Spleen (tissue), 13 donors: ENCODE data around the gene AMZ2. TPM values are rescaled to one million over a fixed set of nuclear protein-coding genes. Genes with fewer than 3 reads are reported as not detected.

Source experiments
- DNase-seq: peaks from one replicate; pipeline ENCODE4 v3.0.0-alpha.2; 2020
- H3K27ac ChIP-seq, 8 donors: fragments of 200-600 bp; sonication (generic) in 7 of 8; 1 replicate in 4 of 8; 2 replicates in 4 of 8; pipeline versions ENCODE4 v1.5.0 to v1.8.0; 2016 to 2021; ENCODE audit warnings: inconsistent platforms in 4 of 8, mild to moderate bottlenecking in 4 of 8, moderate library complexity in 1 of 8
- H3K27me3 ChIP-seq, 7 donors: fragments of 200-600 bp; sonication (generic) in 6 of 7; replicated peaks in 1 of 7; 1 replicate in 4 of 7; 2 replicates in 3 of 7; pipeline versions ENCODE4 v1.5.0 to v1.8.0; 2016 to 2021; ENCODE audit warnings: inconsistent platforms in 3 of 7, mild to moderate bottlenecking in 1 of 7
- H3K36me3 ChIP-seq, 6 donors: fragments of 200-600 bp; sonication (generic) in 5 of 6; 1 replicate in 4 of 6; 2 replicates in 2 of 6; pipeline versions ENCODE4 v1.5.0 to v1.8.0; 2016 to 2021; ENCODE audit warnings: inconsistent platforms in 2 of 6
- H3K4me1 ChIP-seq, 6 donors: fragments of 200-600 bp; sonication (generic) in 5 of 6; 1 replicate in 3 of 6; 2 replicates in 3 of 6; pipeline versions ENCODE4 v1.5.0 to v1.8.0; 2016 to 2021; ENCODE audit warnings: inconsistent platforms in 3 of 6
- H3K4me3 ChIP-seq, 8 donors: fragments of 200-600 bp; sonication (generic) in 7 of 8; 1 replicate in 4 of 8; 2 replicates in 4 of 8; pipeline versions ENCODE4 v1.5.0 to v1.8.0; 2016 to 2021; ENCODE audit warnings: inconsistent platforms in 4 of 8, mild to moderate bottlenecking in 4 of 8, moderate library complexity in 2 of 8
- H3K9me3 ChIP-seq, 8 donors: fragments of 200-600 bp; sonication (generic) in 7 of 8; 1 replicate in 4 of 8; 2 replicates in 4 of 8; pipeline versions ENCODE4 v1.5.0 to v1.8.0; 2016 to 2021; ENCODE audit warnings: inconsistent platforms in 4 of 8
- POLR2A ChIP-seq, 3 donors: fragments of 450-650 bp; IDR thresholded peaks; one replicate each; pipeline ENCODE4 v1.5.1; 2017; ENCODE audit warnings: antibody characterized with exemption in 3 of 3, mild to moderate bottlenecking in 1 of 3
- POLR2AphosphoS5 ChIP-seq, 3 donors: sonication (generic); formaldehyde crosslinking; IDR thresholded peaks; one replicate each; pipeline ENCODE4 v1.5.1; 2017; ENCODE audit warnings: antibody characterized with exemption in 3 of 3
- WGBS, 5 donors: extraction: QIAGEN DNeasy Blood & Tissue Kit in 3 of 5; methylation state at CpG; one replicate each; pipeline versions ENCODE4 v1.1.5 to v1.1.7; 2013 to 2018; 5-methylcytosine and 5-hydroxymethylcytosine counted together
- intact Hi-C: fragments of 100-400 bp; cut with DNase I; formaldehyde crosslinking; loops from one replicate; pipeline ENCODE4 v1.15.0; 2023; ENCODE audit warnings: low total_unique reads
- long read RNA-seq, 2 donors: transcript quantifications; one replicate each; lab custom pipeline, GENCODE V29; 2026
- polyA plus RNA-seq, 3 donors: library from polyadenylated mRNA; stranded (reverse); fragments of 200-250 nt; gene quantifications; one replicate each; pipeline ENCODE4 v1.2.1, GENCODE V29; 2013
- total RNA-seq, 7 donors: library from RNA; depleted of rRNA in 3 of 7; stranded (reverse); fragments of >200 nt in 3 of 7; fragmentation: NEBNext Ultra II Directional in 4 of 7; extraction: Animal tissue kit (Norgen Biotek cat#: 25700) in 4 of 7; gene quantifications; one replicate each; pipeline versions ENCODE4 v1.1.0 to v1.2.1, GENCODE V29; 2016 to 2021
- TF ChIP-seq, protein P1 (sequence below), 11 experiments: fragments of 200-600 bp in 7 of 11; fragments of 450-650 bp in 4 of 11; sonication (generic) in 4 of 11; IDR thresholded peaks in 8 of 11; conservative IDR thresholded peaks in 3 of 11; 1 replicate in 7 of 11; 2 replicates in 4 of 11; pipeline versions ENCODE4 v1.4.0 to v1.8.0; 2016 to 2021; ENCODE audit warnings: antibody characterized with exemption in 11 of 11, inconsistent platforms in 4 of 11, mild to moderate bottlenecking in 1 of 11
- donor health status: healthy with polysubstance abuse.
- donor health status: DM: no; HTN: no; CAD: no; lungs with moderate emphysema.
- donor health status: DM: no; HTN: no; CAD: no.
- donor health status: Bipolar disorder and iron deficiency.
- donor health status: healthy.
- donor health status: DM: no; HTN: no; CAD: no.
- donor health status: DM: yes; HTN: yes; CAD: no.

Gene AMZ2, protein sequence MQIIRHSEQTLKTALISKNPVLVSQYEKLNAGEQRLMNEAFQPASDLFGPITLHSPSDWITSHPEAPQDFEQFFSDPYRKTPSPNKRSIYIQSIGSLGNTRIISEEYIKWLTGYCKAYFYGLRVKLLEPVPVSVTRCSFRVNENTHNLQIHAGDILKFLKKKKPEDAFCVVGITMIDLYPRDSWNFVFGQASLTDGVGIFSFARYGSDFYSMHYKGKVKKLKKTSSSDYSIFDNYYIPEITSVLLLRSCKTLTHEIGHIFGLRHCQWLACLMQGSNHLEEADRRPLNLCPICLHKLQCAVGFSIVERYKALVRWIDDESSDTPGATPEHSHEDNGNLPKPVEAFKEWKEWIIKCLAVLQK
- total RNA-seq: 10 to 100 TPM; 40.4 to 55.0 (median 49.2) TPM
- 10 to 100 TPM; 60.1 to 75.1 (median 64.4) TPM for polyA plus RNA-seq
- long read RNA-seq, donor 1, transcript AMZ2-202 (7 exons, 2,402 nt): minor isoform, 7 of 42 reads
- long read RNA-seq, donor 1, transcript AMZ2-206 (6 exons, 2,257 nt): major isoform, 21 of 42 reads
- long read RNA-seq, donor 1, partial matches to known transcripts: 12 of 42 reads
- long read RNA-seq, donor 1, other reads (novel, unspliced or antisense): 0 of 42 reads
- long read RNA-seq, donor 2, transcript AMZ2-202 (7 exons, 2,402 nt): major isoform, 14 of 31 reads
- long read RNA-seq, donor 2, transcript AMZ2-206 (6 exons, 2,257 nt): minor isoform, 8 of 31 reads
- long read RNA-seq, donor 2, partial matches to known transcripts: 5 of 31 reads
- long read RNA-seq, donor 2, other reads (novel, unspliced or antisense): 0 of 31 reads

DNA sequence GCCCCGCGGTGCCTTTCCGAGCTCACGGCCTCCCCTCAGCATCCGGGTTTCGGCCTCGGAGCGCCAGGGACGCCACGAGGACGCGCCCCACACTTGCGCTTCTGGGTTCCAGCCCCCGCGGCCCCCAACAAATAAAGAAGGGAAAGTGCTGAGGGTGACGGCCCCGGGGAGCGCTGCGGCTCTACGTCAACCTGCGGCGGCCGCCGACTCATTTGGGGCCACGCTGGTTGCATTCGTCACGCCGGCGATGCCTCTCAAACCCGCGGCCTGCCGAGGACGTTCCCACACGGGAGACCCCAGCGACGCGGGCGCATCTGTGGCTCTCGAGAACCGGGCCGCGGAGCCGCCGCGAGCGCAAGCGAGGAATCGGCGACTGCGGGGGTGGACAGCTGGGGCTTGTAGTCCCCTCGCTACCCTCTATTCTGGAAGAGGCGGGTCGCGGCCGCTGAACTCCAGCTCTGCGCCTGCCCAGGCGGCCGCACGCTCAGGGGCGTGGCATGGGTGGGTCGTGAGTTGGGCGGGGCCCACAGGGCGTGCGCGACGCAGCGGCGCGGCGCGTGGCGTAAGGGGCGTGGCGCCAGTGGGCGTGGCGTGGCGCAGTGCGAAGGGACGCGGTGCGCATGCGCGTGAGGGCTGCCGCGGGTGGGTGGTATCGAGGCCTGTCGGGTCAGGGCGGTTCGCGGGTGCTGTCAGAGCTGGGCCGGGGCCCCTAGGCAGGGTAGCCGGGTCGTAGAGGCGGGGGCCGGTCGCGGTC, at the start of gene AMZ2:
AMZ2 (plus strand) TSS at position 599 of the 754 bp plus-strand sequence. CDS start 2,145 bp downstream, outside the sequence.
- peak; percentile 99 for DNase-seq
- Histone ChIP-seq H3K9me3 (no peaks in the 10 kb centered on the region), H3K27me3 (no peaks in the 10 kb centered on the region), H3K36me3 (peaks cover 0 to 24% (median 7%) of the 10 kb centered on the region in 6 donors), H3K27ac (peak within 1 kb of the TSS; percentile 92 to 100 (median 99)), H3K4me3 (peak within 1 kb of the TSS; percentile 48 to 89 (median 70)), H3K4me1 (peaks cover 20 to 55% (median 36%) of the 10 kb centered on the region in 6 donors)
- intact Hi-C loops: loop anchor here (5.0 kb wide), 1 partner anchor 40 kb away; no protein-coding TSS in a partner anchor
- WGBS, 5 donors: 0% methylated on average over 48 to 97 of the region's 97 CpGs
- TF ChIP-seq POLR2A (IDR thresholded peaks at IDR 0.05) (peak; percentile 86 to 94 (median 87)), POLR2AphosphoS5 (IDR thresholded peaks at IDR 0.05) (peak; percentile 99)
- TF ChIP-seq, protein P1, sequence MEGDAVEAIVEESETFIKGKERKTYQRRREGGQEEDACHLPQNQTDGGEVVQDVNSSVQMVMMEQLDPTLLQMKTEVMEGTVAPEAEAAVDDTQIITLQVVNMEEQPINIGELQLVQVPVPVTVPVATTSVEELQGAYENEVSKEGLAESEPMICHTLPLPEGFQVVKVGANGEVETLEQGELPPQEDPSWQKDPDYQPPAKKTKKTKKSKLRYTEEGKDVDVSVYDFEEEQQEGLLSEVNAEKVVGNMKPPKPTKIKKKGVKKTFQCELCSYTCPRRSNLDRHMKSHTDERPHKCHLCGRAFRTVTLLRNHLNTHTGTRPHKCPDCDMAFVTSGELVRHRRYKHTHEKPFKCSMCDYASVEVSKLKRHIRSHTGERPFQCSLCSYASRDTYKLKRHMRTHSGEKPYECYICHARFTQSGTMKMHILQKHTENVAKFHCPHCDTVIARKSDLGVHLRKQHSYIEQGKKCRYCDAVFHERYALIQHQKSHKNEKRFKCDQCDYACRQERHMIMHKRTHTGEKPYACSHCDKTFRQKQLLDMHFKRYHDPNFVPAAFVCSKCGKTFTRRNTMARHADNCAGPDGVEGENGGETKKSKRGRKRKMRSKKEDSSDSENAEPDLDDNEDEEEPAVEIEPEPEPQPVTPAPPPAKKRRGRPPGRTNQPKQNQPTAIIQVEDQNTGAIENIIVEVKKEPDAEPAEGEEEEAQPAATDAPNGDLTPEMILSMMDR (IDR thresholded peaks at IDR 0.05 in 8 of 11, conservative IDR thresholded peaks at IDR 0.05 in 3 of 11): peak in 2 of 11 experiments; percentile 17 to 34

DNA sequence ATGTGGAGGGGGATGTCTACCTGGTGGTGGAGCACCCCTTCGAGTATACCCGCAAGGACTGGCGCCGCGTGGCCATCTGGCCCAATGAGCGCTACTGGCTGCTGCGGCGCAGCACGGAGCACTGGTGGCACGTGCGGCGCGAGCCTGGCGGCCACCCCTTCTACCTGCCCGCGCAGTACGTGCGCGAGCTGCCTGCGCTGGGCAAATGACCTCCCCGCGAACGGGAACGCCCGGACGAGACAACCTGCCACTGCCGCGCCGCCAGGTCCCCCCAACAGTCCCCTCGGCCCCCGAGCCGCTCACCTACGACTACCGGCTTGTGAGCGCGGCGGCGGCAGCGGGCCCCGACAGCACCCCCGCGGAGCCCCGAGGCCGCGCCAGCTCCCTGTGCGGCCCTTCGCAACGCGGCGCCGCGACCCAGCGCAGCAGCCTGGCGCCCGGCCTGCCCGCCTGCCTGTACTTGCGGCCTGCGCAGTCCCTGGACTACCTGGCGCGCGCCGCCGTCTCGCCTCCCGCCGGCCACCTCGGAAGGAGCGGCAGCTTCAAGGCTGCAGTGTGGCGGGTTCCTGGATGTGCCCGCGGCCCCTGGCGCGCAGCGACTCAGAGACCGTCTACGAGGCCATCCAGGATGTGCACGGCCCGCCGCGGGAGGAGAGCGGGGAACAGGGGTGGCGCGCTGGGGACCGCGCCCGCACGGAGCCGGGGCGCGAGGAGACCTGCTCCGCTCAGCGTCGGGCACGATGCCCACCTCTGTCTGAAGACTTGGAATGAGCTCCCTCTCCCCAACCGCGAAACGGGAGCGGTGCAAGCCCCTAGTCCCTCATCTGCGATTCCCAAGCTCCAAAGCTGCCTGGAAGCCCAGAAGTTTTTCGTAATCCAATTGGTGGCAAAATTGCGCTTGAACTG, 48.7 kb upstream of the AMZ2 start:
- Histone ChIP-seq H3K27ac (peak overlapping the region in 3 of 8 donors; percentile 39 to 64 (median 52)), H3K4me1 (peaks cover 43 to 66% (median 60%) of the 10 kb centered on the region in 6 donors), H3K9me3 (no peaks in the 10 kb centered on the region), H3K4me3 (peak overlapping the region; percentile 12 to 69 (median 48)), H3K27me3 (peaks cover 3 to 65% (median 51%) of the 10 kb centered on the region in 7 donors), H3K36me3 (no peaks in the 10 kb centered on the region)
- intact Hi-C loops: no loop called here
- TF ChIP-seq POLR2A (IDR thresholded peaks at IDR 0.05) (no peak), POLR2AphosphoS5 (IDR thresholded peaks at IDR 0.05) (peak in 1 of 3 donors; percentile 54)
- TF ChIP-seq, protein P1 (IDR thresholded peaks at IDR 0.05 in 8 of 11, conservative IDR thresholded peaks at IDR 0.05 in 3 of 11): no peak
- 1 to 6% (median 2%) methylated on average over 20 to 101 of the region's 101 CpGs for WGBS, 5 donors
- DNase-seq: peak; percentile 86

DNA sequence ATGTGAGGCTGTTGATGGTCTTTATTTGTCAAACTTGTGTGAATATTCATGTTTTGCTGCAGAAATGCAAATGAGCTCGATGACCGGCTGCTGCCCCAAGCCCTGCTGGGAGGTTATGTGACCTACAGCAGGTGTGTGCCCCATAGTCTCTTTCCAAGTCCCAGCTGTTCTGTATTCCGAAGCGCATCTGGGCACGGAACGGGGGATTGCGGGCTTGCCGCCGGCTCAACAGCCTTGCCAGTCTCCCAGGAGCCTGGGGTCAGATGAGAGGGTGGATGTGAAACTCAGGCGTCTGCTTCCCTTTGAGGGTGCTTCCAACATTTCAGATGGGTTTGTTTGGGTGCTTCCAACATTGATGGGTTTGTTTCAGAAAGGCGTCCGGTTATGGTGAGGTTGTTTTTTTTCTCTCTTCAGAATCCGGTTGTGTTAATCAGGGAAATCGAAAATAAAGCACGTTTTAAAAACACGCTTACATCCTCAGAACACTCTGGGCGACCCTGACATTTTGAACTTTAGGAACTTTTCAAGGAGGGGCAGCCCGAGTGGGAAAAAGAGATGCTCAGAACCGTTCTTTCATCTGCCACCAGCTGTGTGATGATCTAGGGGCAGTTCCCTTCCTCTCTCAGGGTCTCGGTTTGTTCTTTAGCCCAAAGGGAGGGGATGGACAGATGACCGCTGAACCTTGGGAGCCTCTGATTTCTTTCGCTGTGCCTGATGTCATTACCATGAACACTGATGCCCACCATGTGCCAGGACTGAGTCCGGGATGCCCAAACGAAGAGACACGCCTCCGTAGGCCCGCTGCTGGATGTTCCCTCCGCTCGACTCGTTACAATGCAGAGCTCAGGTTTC, 47.8 kb upstream of the AMZ2 start:
- no peak for DNase-seq
- no peaks in the 10 kb centered on the region for H3K36me3 ChIP-seq
- H3K4me1 ChIP-seq: peaks cover 43 to 75% (median 66%) of the 10 kb centered on the region in 6 donors
- H3K9me3 ChIP-seq: no peaks in the 10 kb centered on the region
- peak overlapping the region in 3 of 8 donors; percentile 52 to 68 (median 64) for H3K27ac ChIP-seq
- peaks cover 3 to 66% (median 51%) of the 10 kb centered on the region in 7 donors for H3K27me3 ChIP-seq
- WGBS, 5 donors: 2 to 4% (median 3%) methylated on average over 23 to 30 of the region's 30 CpGs
- intact Hi-C loops: no loop called here
- TF ChIP-seq, protein P1 (IDR thresholded peaks at IDR 0.05 in 8 of 11, conservative IDR thresholded peaks at IDR 0.05 in 3 of 11): no peak
- no peak for TF ChIP-seq POLR2AphosphoS5 (IDR thresholded peaks at IDR 0.05)
- no peak for TF ChIP-seq POLR2A (IDR thresholded peaks at IDR 0.05)
- H3K4me3 ChIP-seq: peak overlapping the region; percentile 14 to 69 (median 48)
